ENCODE data around the gene MDK.

Gene MDK

DNA sequence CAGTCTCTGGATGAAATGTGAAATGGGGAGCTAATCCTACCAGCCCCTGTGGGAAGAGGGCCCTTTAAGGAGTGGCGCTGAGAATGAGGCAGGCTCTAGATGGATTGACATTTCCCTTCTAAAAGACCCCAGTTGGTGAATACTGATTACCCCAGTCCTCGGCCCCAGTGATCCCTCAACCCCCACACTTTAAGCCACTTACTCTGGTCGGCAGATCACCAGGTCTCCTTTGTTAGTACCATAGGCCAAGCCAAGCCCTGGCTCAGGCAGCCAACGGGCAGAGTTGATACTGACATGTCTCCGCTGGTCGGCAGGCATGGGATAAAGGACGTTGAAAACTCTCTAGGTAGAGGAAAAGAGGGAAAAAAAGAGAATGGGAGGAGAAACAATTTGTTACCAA is 36.2 kb downstream of the MDK start:
- TF ChIP-seq, protein P1, sequence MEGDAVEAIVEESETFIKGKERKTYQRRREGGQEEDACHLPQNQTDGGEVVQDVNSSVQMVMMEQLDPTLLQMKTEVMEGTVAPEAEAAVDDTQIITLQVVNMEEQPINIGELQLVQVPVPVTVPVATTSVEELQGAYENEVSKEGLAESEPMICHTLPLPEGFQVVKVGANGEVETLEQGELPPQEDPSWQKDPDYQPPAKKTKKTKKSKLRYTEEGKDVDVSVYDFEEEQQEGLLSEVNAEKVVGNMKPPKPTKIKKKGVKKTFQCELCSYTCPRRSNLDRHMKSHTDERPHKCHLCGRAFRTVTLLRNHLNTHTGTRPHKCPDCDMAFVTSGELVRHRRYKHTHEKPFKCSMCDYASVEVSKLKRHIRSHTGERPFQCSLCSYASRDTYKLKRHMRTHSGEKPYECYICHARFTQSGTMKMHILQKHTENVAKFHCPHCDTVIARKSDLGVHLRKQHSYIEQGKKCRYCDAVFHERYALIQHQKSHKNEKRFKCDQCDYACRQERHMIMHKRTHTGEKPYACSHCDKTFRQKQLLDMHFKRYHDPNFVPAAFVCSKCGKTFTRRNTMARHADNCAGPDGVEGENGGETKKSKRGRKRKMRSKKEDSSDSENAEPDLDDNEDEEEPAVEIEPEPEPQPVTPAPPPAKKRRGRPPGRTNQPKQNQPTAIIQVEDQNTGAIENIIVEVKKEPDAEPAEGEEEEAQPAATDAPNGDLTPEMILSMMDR (IDR thresholded peaks at IDR 0.05; ENCODE audit: low read depth, low read length, missing control alignments) = no peak
- no peak overlapping the region for H3K4me3 ChIP-seq (ENCODE audit: low read depth, low read length)
- no peak for DNase-seq (ENCODE audit: low read depth)

DNA sequence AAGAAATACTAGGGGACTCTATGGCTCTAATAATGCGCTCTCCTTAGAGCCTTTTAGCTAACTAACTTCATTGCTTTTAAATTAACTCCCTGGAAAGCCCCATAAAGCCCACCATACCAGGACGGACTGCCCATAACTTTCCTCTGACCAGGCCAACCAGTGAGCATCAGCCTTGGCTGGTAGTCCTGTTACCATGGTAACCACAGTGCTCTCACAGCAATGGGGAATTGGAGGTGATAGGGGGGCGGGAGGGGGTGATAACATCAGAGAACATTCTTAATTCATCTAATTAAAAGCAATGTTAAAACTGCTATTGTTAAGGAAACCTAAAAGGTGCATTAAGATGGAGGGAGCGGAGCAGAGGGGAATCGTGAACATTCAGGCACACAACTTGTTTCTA is 37.3 kb downstream of the MDK start:
- no peak for DNase-seq (ENCODE audit: low read depth)
- no peak overlapping the region for H3K4me3 ChIP-seq (ENCODE audit: low read depth, low read length)
- TF ChIP-seq, protein P1 (IDR thresholded peaks at IDR 0.05; ENCODE audit: low read depth, low read length, missing control alignments) = no peak

DNA sequence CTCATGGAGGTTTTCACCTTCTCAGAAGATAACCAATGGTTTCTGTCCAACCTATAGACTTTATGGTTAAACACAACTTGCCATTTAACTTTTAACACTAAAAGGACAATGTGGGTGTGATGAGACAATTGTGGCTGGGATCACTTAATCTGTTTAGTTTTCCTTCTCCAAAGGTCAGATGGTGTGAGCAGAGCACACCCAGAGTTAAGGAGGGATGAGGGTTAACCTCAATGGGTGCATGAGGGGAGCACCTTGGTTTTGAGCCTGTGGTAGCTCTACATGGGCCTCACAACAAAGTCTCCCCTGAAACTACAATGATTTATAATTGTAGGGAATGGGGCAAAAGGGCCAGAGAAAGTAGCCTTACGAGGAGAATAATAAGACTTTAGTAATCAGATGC is 39.0 kb downstream of the MDK start:
- TF ChIP-seq, protein P1 (IDR thresholded peaks at IDR 0.05; ENCODE audit: low read depth, low read length, missing control alignments) = no peak
- H3K4me3 ChIP-seq (ENCODE audit: low read depth, low read length) = no peak overlapping the region
- no peak for DNase-seq (ENCODE audit: low read depth)

DNA sequence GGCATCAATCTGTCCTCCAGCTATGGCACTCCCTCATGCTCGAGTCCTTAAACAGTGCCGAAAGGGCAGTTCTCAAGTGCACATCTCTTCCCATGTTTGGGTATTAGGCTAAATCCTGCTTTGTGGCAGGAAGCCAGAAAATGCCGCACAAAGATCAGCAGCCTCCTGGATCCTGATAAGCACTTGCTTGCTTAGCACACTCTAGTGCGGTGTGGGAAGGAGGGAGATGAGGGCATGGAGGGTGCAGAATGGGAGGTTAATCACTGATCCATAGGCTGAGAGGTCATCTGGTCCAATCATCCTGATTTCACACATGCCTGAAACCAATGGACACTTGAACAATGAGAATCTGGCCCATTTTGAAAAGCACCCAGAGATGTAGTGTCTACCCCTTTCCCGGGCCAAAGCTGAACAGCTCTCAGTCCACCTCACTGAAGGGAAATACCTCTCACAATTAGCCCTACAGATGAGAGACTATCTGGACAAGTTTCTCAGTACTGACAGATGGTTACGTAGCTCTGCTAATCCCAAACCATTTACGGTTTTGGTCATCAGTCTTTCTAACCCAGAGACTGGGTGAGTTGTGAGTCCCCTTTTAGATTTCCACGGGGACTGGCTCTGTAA is 39.9 kb downstream of the MDK start:
- DNase-seq (ENCODE audit: low read depth) = no peak
- TF ChIP-seq, protein P1 (IDR thresholded peaks at IDR 0.05; ENCODE audit: low read depth, low read length, missing control alignments) = no peak
- no peak overlapping the region for H3K4me3 ChIP-seq (ENCODE audit: low read depth, low read length)

DNA sequence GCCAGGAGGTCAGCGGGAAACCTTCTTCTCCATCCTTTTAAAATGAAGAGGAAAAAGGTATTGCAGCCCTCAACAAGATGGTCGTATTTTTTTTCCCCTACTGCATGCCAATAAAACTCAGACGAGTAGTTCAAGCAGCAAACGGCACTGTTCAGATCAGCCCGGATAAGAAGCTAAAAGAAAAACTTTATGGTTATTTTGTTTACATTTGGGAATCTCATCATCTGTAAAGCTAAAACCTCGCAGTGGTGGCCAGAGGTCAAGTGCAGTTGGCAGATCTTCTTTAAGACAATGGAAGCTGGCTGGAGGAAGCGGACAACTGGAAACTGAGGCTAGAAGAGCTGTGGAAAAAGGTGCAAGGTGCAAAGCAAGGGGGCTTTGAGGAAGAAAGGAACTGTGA is 41.1 kb downstream of the MDK start:
- no peak overlapping the region for H3K4me3 ChIP-seq (ENCODE audit: low read depth, low read length)
- TF ChIP-seq, protein P1 (IDR thresholded peaks at IDR 0.05; ENCODE audit: low read depth, low read length, missing control alignments) = no peak
- DNase-seq (ENCODE audit: low read depth) = no peak

DNA sequence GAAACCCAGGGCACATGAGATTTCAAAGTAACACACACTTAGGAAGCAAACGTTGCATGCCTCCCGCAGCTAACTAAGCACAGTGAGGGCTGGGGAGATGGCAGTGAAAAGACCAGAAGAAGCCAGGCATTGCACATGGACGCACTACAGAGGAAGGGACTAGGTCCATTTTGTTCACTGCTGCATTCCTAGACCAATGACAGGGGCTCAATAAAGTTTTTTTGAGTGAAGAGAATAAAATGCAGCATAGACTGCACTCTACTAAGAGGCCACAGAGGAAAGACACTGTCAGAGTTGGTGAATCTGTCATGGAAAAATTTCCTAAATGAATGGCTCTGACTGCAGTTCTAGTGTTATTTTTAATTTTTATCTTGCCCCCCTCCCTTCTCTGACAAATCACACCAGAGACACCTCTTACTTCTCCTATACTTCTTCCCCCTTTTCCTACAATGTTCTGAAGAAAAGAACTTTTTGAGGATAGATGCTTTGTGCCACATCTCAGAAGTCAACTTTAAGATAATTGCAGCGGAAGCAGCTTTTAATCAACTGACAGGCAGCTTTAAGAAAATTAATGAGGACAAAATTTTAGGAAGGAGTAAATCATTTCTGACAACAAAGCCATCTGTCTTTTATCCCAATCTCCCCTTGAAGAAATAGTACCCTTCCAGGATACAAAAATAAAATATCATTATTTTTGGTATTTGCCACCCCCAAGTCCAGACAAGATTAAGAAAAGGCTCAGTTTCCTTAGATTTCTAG is 44.9 kb downstream of the MDK start:
- H3K4me3 ChIP-seq (ENCODE audit: low read depth, low read length) = no peak overlapping the region

More for the DNA sequence above, 44.9 kb downstream of the MDK start:
- TF ChIP-seq, protein P1 (IDR thresholded peaks at IDR 0.05; ENCODE audit: low read depth, low read length, missing control alignments) = no peak
- DNase-seq (ENCODE audit: low read depth) = no peak

All from GM12864 (cell line).